ENCODE results near the gene ADGRF1.
A peak's percentile ranks its signal among the peaks of the same experiment; 100 is the strongest.
"Not testable (repeated sequence)": the region's sequence is repeated elsewhere in the genome, so short reads cannot be mapped to it uniquely, and the experiment has no call there.

The ADGRF1 gene

DNA sequence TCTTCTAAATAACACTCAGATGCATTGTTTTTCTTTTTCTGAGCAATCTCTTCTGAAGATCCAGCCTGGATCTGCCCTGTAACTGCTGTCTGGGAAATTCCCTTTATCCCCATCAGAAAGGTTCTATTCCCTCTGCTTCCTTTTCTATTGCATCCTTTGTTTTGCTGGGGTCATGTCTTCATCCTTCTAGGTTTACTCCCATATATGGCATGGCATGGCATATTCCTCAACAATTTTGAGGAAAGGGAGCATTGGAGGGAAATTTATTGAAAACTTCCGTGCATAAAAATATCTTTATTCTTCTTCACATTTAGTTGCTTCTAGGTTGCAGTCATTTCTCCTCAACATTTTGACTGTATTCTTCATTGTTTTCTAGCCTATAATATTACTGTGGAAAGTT is 47.2 kb downstream of the ADGRF1 start:
- TF ChIP-seq POLR2AphosphoS5 (IDR thresholded peaks at IDR 0.05; ENCODE audit: low read depth) = no peak
- TF ChIP-seq GABPA (IDR thresholded peaks at IDR 0.05; ENCODE audit: low read depth) = no peak
- TF ChIP-seq SPI1 (IDR thresholded peaks at IDR 0.05; ENCODE audit: borderline replicate concordance, low read depth) = no peak
- TF ChIP-seq, protein P1, sequence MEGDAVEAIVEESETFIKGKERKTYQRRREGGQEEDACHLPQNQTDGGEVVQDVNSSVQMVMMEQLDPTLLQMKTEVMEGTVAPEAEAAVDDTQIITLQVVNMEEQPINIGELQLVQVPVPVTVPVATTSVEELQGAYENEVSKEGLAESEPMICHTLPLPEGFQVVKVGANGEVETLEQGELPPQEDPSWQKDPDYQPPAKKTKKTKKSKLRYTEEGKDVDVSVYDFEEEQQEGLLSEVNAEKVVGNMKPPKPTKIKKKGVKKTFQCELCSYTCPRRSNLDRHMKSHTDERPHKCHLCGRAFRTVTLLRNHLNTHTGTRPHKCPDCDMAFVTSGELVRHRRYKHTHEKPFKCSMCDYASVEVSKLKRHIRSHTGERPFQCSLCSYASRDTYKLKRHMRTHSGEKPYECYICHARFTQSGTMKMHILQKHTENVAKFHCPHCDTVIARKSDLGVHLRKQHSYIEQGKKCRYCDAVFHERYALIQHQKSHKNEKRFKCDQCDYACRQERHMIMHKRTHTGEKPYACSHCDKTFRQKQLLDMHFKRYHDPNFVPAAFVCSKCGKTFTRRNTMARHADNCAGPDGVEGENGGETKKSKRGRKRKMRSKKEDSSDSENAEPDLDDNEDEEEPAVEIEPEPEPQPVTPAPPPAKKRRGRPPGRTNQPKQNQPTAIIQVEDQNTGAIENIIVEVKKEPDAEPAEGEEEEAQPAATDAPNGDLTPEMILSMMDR (IDR thresholded peaks at IDR 0.05; ENCODE audit: insufficient read depth, low read length) = no peak
- TF ChIP-seq, protein P2, sequence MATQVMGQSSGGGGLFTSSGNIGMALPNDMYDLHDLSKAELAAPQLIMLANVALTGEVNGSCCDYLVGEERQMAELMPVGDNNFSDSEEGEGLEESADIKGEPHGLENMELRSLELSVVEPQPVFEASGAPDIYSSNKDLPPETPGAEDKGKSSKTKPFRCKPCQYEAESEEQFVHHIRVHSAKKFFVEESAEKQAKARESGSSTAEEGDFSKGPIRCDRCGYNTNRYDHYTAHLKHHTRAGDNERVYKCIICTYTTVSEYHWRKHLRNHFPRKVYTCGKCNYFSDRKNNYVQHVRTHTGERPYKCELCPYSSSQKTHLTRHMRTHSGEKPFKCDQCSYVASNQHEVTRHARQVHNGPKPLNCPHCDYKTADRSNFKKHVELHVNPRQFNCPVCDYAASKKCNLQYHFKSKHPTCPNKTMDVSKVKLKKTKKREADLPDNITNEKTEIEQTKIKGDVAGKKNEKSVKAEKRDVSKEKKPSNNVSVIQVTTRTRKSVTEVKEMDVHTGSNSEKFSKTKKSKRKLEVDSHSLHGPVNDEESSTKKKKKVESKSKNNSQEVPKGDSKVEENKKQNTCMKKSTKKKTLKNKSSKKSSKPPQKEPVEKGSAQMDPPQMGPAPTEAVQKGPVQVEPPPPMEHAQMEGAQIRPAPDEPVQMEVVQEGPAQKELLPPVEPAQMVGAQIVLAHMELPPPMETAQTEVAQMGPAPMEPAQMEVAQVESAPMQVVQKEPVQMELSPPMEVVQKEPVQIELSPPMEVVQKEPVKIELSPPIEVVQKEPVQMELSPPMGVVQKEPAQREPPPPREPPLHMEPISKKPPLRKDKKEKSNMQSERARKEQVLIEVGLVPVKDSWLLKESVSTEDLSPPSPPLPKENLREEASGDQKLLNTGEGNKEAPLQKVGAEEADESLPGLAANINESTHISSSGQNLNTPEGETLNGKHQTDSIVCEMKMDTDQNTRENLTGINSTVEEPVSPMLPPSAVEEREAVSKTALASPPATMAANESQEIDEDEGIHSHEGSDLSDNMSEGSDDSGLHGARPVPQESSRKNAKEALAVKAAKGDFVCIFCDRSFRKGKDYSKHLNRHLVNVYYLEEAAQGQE (IDR thresholded peaks at IDR 0.05; ENCODE audit: insufficient replicate concordance, low read depth) = no peak
- DNase-seq (ENCODE audit: low read depth in 1 of 2, low spot score in 1 of 2) = no peak
- Histone ChIP-seq H3K4me3 (replicated peaks; ENCODE audit: insufficient read depth, low read length) (no peak overlapping the region), H3K27me3 (ENCODE audit: insufficient read depth, poor library complexity, severe bottlenecking) (no peaks in the 10 kb centered on the region), H3K27ac (replicated peaks) (no peak overlapping the region)

DNA sequence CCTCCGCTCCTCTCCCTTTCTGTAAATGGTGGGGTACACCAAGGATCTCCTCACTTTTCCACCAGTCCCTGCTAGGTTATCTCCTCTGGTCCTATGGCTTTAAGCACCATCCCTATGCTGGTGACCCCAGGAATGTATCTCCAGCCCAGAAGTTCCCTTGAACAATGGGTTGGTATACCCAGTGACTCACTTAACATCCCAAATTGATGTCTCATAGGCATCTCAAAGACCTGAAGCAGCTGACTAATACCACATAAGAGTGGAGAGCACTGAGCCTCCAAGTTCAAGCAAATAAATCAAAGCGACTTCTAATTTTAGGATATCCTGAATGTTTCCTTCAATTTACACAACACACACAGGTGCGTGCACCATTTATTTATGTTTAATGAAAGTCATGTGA is 48.3 kb downstream of the ADGRF1 start:
- TF ChIP-seq SPI1 (IDR thresholded peaks at IDR 0.05; ENCODE audit: borderline replicate concordance, low read depth) (no peak), GABPA (IDR thresholded peaks at IDR 0.05; ENCODE audit: low read depth) (no peak), POLR2AphosphoS5 (IDR thresholded peaks at IDR 0.05; ENCODE audit: low read depth) (no peak)
- TF ChIP-seq, protein P2 (IDR thresholded peaks at IDR 0.05; ENCODE audit: insufficient replicate concordance, low read depth) = no peak
- TF ChIP-seq, protein P1 (IDR thresholded peaks at IDR 0.05; ENCODE audit: insufficient read depth, low read length) = no peak
- no peak for DNase-seq (ENCODE audit: low read depth in 1 of 2, low spot score in 1 of 2)
- H3K27me3 ChIP-seq (ENCODE audit: insufficient read depth, poor library complexity, severe bottlenecking) = no peaks in the 10 kb centered on the region
- no peak overlapping the region for H3K27ac ChIP-seq (replicated peaks)
- no peak overlapping the region for H3K4me3 ChIP-seq (replicated peaks; ENCODE audit: insufficient read depth, low read length)

DNA sequence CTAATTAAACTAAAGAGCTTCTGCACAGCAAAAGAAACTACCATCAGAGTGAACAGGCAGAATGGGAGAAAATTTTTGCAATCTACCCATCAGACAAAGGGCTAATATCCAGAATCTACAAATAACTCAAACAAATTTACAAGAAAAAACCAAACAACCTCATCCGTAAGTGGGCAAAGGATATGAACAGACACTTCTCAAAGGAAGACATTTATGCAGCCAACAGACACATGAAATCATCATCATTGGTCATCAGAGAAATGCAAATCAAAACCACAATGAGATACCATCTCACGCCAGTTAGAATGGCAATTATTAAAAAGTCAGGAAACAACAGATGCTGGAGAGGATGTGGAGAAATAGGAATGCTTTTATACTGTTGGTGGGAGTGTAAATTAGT is 49.7 kb downstream of the ADGRF1 start:
- not testable (repeated sequence) for H3K27ac ChIP-seq (replicated peaks); DNase-seq (ENCODE audit: low read depth in 1 of 2, low spot score in 1 of 2); H3K4me3 ChIP-seq (replicated peaks; ENCODE audit: insufficient read depth, low read length); H3K27me3 ChIP-seq (ENCODE audit: insufficient read depth, poor library complexity, severe bottlenecking)

DNA sequence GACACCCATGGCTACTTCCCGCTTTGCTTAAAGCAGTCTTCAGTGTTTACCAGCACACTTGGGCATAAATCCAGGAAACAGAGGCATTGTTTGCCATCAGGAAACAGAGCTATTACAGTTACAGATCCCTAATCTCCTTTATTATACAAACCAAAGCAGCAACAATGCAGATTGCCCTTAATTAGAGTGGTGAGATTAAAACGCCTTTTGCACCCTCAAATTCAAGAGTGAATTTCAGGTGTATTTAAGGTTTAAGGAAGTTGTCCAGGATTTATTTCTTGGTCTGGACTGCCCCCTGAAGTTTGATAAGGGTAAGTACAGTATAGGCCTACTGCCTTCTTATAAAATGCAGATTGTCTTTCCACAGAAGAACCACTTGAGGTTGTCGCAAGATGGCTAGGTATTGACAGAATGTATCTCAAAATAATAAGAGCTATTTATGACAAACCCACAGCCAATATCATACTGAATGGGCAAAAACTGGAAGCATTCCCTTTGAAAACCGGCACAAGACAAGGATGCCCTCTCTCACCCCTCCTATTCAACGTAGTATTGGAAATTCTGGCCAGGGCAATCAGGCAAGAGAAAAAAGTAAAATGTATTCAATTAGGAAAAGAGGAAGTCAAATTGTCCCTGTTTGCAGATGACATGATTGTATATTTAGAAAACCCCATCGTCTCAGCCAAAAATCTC is 51.2 kb downstream of the ADGRF1 start:
- peak; percentile 8 to 31 for DNase-seq (ENCODE audit: low read depth in 1 of 2, low spot score in 1 of 2)
- H3K4me3 ChIP-seq (replicated peaks; ENCODE audit: insufficient read depth, low read length); H3K27ac ChIP-seq (replicated peaks); H3K27me3 ChIP-seq (ENCODE audit: insufficient read depth, poor library complexity, severe bottlenecking): not testable (repeated sequence)
- TF ChIP-seq, protein P1 (IDR thresholded peaks at IDR 0.05; ENCODE audit: insufficient read depth, low read length) = peak; percentile 25

Data from HL-60 (cell line).